GM18909 (cell line): Measurements from ENCODE around the gene CHST5.
"Not testable (repeated sequence)": the region's sequence is repeated elsewhere in the genome, so short reads cannot be mapped to it uniquely, and the experiment has no call there.

Experiments used
- ATAC-seq: cut with Tn5 transposase; IDR thresholded peaks from one replicate; pipeline ENCODE4 v1.9.1; 2021; ENCODE audit warnings: mild to moderate bottlenecking; ENCODE audit not compliant: unreplicated experiment, poor library complexity

The CHST5 gene

DNA sequence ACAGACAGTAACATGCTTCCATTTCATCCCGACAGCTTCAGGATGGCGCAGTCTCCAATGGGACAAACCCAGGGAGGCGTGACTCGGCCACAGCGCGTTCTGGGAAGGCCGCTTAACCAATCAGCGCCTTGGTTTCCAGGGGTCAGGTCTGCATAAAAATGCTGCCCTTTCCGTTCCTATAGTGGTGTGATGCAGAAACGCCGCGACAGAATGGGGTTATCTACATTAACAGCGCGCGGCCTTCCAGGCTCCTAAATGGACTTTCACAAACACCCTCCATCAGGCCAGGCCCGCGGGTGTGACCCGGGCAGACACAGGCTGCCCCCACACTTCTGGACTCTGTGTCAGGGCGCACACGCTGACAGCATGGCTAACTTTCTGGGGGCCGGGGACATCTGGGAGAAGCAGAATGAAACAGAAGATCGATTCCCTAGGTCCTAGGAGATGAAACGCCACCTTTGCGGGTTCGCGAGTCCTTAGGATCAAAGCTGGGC lies 19.4 kb upstream of the CHST5 start:
- ATAC-seq, result peak; percentile 29

DNA sequence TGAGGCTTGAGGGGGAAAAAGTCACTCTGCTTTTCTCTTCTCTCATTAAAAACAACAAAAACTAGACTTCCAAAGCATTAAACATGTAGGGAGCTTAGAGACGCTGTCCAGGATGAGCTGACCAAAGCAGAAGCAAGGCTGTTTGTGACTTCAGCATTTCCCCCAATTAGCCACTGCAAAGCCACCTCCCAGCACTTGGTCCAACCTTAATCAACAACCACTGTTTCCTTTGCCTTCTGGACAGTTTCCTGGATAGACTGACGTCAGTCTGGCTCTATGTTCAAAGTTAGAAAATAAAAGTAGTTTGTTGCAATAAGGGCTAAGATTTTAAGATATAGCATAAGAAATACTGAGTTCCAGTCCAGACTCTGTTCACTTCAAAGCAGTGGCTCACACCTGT lies 17.0 kb upstream of the CHST5 start:
- ATAC-seq, result no peak

DNA sequence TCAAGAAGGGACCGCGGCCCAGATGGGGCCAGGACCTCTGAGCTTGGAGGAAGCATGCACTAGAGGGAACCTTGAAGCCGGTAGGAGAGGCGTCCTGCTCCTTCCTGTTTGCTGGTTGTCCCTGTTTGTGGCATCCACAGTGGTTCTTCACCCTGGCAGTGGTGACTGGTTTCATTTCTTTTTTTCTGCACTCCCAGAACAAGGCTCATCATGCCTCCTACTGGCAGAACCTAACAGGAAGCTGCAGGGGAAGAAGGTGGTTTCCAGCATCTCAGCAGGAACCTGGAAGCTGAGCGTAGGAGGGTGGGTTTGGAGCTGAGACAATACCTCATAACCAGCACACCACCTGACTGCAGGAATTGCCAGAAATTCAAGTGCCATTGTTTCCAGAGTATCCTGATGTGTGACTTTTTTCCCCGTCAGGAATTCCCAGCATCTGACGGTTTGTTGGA lies 14.3 kb upstream of the CHST5 start:
- peak; percentile 83 for ATAC-seq

DNA sequence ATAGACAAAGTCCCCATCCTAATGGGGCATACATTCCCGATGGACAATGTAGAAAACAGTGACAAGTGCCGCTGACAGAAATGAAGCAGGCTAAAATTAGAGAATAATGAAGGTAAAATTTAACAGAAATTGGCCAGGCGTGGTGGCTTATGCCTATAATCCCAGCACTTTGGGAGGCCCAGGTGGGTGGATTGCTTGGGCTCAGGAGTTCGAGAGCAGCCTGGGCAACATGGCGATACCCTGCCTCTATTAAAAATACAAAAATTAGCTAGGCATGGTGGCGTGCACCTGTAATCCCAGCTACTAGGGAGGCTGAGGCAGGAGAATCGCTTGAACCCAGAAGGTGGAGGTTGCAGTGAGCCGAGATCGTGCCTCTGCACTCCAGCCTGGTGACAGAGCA lies 12.5 kb upstream of the CHST5 start:
- ATAC-seq, result not testable (repeated sequence)

DNA sequence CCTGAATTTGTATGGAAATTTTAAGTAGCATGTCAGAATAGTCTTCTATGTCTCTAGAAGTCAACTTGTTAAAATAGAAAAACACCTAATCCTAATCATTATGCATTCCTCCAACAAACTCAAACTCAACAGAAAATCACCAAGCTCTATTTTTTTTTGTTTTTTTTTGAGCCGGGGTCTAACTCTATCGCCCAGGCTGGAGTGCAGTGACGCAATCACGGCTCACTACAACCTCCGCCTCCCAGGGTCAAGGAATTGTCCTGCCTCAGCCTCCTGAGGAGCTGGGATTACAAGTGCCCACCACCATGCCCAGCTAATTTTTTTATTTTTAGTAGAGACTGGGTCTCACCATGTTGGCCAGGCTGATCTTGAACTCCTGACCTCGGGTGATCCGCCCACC lies 10.4 kb upstream of the CHST5 start:
- ATAC-seq, result no peak

GRCh38 chr16:75545879-75546278 lies 10.0 kb upstream of the CHST5 start:
- ATAC-seq, result not testable (repeated sequence)

DNA sequence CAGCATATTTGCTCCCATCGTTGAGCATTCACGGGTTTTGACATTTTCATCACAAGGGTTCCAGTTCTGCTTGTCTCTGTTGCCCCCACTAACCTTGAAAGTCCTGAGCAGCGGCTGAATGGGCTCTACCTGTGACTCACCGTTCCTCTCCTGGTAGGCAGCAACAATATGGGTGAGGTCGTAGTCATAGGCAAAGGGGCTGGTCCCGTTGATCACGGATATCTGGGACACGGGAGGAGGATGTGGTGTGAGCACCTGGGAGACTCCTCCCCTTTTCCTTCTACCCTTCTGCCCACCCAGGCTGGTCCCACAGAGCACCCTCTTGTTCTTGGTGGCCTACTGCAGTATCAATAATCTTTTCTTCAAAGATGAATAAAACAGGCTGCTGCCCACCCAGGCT lies 6.6 kb upstream of the CHST5 start:
- not testable (repeated sequence) for ATAC-seq

DNA sequence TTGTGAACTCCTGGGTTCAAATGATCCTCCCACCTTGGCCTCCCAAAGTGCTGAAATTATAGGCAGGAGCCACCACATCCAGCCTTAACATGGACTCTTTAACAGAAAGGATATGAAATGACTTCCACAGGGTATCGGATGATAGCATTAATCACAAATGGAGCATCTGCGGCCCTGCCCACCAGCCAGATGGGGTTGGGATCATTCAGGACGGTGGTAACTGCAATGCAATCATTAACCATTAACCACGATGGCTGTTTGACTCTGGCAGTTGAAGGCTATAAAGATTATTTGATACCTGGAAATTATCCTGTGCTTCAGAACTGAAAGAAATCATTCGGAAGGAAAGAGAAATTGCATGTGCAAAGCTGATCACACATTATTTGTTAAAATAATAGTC lies 5.3 kb upstream of the CHST5 start:
- no peak for ATAC-seq

DNA sequence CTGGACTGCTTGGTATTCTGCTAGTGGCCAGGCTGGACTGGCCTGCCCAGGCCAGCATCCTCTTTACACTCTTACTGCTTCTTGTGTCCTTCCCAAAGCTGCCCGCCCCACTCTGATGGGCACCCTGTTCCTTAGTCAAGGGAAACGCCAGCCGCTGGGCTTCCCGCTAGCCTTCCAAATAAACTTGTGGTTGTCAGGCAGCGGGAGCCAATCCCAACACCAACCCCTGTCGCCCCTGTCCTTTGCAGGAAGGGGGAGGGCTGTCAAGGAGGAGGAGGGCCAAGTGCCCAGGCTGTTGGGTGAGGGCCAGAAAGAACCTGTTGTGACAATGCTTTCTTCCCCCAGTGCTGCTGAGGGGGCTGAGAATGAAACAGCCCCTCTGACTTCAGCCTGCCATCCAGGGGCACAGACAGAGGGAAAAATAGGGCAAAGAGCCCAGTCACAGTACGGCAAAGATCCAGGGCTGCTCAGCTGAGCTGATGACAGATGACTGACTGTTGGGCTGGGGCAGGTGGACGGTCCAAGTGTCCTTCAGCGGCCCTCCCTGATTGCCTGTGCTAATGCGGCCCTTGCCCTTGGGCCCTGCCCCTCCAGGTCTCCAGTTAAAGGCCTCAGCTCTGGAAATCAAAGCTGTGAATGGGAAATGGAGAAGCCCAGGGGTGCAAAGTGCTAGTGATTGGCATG lies 3.1 kb upstream of the CHST5 start:
- ATAC-seq, result not testable (repeated sequence)

DNA sequence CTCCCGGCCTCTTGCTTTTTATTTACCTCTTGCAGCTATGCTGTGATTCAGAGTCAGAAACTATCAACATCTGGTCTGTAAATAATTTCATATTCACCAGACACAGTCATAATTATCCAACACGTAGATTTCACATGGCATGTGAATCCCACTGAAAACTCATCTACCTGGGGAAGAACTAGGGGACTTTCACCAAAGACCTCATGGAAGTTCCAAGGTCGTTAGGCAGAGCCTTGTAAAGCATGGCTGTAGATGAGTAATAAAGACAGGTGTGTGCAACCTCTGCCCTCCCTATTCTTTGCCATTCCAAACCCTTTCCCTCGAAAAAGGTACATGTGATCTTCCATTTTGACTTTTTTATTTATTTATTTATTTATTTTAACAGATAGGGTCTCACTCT lies 1.9 kb upstream of the CHST5 start:
- no peak for ATAC-seq

- ATAC-seq, result no peak
Measured at GRCh38 chr16:75535211-75535843, 581 bp downstream of the CHST5 start.

DNA sequence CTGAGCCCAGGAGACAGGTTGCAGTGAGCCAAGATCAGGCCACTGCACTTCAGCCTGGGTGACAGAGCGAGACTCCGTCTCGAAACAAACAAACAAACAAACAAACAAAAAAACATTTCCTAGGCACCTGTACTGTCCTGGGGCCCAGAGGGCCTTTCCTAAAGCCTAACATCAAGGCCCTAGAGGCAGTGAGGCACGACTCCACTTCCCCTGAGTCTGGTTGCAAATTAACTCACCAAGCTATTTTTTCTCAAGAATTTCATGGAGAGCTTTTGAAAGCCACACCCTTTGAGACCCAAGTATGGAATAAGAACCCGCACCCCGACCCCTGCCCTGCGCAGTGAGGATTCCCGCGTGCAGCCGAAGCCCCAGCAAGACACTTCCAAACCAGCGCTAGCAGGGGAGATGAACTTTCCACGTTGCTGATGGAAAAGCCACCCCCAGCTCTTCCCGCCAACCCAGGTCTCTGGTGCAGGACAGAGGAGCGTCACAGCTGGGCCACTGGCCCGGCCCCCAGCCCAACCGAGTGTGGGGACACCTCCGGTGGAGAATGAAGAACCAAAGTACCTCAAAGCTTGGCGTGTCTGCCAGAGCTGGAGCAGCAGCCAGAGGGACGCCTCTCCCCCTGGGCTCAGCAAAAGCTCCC lies 1.2 kb downstream of the CHST5 start:
- no peak for ATAC-seq

DNA sequence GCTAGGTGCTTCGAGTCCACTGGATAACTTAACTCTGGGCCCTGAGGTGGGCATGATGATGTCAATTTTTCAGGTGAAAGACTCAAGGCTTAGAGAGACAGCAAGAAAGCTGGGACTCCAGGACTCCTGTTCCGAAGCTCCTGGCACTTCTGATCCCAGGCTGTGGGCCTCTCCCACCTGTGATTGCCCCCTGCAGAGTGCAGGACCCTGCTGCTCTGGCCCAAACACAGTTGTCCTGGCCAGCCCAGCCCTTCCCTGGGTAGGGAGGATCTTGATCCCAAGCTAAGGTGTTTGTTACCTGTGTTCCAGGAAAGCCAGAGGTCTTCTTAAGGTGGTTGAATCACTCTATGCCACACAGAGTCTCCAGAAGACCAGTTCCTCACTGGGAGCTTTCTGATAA lies 3.1 kb downstream of the CHST5 start:
- no peak for ATAC-seq

DNA sequence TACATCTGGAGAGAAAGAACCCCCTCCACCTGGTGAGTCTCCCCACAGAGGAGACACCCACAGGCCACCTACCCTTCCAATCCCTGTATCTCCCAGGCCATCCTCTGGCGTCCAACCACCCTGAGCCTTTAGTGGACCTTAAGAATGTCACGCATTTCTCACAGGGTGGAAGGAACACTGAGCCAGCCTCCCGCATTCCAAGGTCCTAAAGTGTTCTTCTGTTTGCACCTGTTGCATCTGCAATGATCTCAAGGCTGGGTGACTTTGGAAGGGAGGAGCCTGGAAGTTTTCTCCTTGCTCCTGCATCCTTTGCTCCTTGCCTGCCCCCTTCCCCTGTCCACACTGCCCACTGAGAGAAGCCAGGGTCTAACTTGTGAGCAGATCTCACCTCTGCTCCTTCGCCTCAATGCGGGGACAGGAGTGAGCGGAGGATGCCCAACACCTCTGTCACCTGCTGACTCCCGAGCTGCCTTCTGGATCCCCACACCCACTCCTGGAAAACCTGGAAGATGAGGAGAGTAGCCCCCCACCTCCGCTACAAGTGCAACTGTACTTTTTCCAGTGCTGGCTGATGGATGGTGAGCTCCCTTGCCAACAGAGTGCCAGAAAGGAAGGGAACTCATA lies 3.7 kb downstream of the CHST5 start:
- no peak for ATAC-seq

DNA sequence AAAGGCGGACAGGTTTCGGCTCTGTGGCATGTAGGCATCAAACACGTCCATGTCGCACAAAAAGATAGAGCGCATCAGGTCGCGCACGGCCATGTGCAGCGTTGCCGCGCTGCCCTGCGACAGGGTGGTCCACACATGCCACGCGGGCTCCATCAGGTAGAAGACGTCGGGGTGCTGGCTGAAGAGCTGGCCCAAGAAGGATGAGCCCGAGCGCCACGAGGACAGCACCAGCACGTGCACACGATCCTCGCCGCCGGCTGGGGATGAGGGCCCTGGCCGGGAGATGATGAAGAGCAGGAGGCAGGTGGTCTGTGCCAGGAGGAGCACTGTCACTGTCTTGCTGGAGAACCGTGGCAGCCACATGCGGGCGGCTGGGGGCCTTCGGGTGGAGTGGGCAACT lies 5.9 kb downstream of the CHST5 start:
- no peak for ATAC-seq

- ATAC-seq, result no peak
Measured at GRCh38 chr16:75529056-75529905, 6.6 kb downstream of the CHST5 start.

DNA sequence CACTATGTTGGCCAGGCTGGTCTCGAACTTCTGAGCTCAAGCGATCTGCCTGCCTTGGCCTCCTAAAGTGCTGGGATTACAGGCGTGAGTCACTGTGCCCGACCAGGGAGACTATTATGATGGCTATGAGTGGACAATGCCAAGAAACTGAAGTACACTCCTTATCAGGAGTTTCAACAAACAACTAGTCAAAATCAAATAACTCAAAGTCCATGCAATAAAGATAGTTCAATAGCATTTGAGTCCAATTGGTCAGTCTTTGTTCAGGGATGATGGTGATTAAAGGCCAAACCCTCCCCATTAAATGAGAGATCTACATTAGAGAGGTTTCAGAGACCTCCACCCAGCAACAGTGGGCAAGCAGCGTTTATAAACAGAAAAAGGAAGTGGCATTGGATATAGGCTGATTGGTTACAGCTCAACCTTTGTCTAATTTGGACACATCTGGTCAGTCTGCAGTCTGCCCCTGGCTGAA lies 8.0 kb downstream of the CHST5 start:
- ATAC-seq, result no peak

DNA sequence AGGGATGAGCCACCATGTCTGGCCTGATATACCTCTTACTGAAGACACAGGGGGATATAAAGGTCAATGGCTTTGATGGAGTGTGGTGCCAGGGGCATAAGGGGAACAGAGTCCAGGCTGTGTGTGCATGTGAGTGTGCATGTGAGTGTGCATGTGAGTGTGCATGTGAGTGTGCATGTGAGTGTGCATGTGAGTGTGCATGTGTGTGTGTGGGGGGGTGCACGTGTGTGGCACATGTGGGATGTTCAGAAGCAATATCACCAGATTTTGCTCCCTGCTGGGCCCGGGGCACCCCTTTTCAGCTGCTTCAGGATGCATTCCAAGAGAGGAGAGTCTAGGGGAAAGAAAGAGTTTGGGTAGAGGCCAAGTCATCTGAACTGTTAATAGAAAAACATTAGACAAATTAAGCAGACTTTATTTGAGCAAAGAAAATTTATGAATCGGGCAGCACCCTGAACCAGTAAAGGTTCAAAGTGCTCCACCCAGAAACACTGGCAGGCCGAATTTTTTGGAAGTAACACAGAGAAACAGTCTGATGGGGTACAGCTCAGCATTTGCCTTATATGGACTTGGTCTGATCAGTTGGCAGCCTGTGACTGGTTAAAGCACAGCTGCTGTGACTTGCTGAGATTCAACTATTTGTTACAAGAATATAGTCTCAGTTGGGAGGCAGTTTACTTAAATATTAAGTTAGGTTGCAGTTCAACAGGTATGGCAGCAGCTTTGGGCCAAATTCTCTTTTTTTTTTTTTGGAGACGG lies 9.7 kb downstream of the CHST5 start:
- no peak for ATAC-seq

DNA sequence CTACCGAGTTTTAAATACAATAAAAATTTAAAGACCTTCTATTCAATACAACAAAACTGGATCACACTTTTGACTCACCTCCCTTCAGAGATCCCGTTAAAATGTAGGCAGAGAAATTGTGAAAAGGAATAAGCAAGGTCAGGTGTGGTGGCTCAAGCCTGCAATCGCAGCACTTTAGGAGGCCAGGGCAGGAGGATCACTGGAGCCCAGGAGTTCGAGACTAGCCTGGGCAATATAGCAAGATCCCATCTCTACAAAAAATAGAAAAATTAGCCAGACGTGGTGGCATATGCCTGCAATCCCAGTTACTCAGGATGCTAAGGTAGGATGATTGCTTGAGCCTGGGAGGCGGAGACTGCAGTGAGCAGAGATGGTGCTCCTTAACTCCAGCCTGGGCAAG lies 16.7 kb downstream of the CHST5 start:
- no peak for ATAC-seq
